ENCODE measurements around the gene MISFA. TPM values are rescaled to one million over a fixed set of nuclear protein-coding genes. Genes with fewer than 3 reads are reported as not detected.

The MISFA gene
- total RNA-seq, 1 experiment from 2014 or later: 7.9 TPM

DNA sequence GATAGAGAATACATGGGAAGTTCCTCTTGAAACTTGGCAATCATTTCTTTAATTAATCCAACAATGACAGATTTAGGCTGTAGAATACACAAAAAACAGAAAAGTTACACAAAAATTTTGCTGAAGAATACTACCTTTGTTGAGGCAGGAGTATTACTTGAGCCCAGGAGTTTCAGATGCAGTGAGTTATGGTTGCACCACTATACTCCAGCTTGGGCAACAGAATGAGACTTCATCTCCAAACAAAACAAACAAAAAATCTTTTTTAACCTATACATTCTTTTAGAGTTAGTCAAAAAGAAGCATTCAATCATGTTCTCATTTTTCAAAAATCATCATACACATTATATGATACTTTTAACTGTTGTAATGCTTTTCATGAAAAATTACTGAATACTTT is 33.2 kb upstream of the MISFA start:
- Histone ChIP-seq H3K27ac (no peak overlapping the region), H3K27me3 (ENCODE audit: insufficient read depth, low read depth) (no peaks in the 10 kb centered on the region), H3K4me1 (replicated peaks; ENCODE audit: insufficient read depth) (no peaks in the 10 kb centered on the region), H3K9me3 (ENCODE audit: insufficient read depth, low read depth) (no peaks in the 10 kb centered on the region), H4K20me1 (ENCODE audit: insufficient read depth) (no peaks in the 10 kb centered on the region), H3F3A (ENCODE audit: insufficient read depth, low read depth) (0 out of 2 replicates have a peak, but pooled peaks cover 3% of the 10 kb centered on the region), H3K9me2 (ENCODE audit: insufficient read depth) (no peaks in the 10 kb centered on the region), H3K4me3 (no peak overlapping the region), H3K4me2 (no peak overlapping the region), H2AFZ (no peak overlapping the region), H3K79me2 (ENCODE audit: low read depth) (no peaks in the 10 kb centered on the region), H3K36me3 (ENCODE audit: low read depth) (peaks cover 18% of the 10 kb centered on the region)
- BruUV-seq (replicated peaks): no TSS peak
- POLR2A ChIA-PET (ENCODE audit: unreplicated experiment): no interaction called here
- no peak for DNase-seq
- TF ChIP-seq EZH2 (IDR thresholded peaks at IDR 0.05; ENCODE audit: low read depth): no peak
- intact Hi-C loops (cut with micrococcal nuclease; ENCODE audit: unreplicated experiment): no loop called here
- CTCF ChIA-PET: no interaction called here

DNA sequence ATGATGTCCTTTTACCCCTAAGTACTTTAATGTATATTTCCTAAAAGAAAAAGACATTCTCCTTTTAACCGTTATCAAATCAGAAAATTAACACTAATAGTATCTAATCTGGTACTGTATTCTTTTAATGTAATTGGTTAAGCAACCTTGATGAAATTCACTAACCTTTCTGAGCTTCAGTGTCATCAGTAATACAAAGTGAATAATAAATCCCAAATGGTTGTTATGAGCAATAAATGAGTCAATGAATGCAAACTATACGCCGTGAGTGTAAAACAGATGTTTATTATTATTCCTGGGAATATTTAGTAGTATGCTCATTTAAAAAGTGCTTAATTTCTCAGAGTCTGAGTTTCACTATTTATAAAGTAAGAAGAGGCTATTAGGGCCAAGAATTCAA is 32.5 kb upstream of the MISFA start:
- no peak for TF ChIP-seq EZH2 (IDR thresholded peaks at IDR 0.05; ENCODE audit: low read depth)
- TF ChIP-seq, protein P1, sequence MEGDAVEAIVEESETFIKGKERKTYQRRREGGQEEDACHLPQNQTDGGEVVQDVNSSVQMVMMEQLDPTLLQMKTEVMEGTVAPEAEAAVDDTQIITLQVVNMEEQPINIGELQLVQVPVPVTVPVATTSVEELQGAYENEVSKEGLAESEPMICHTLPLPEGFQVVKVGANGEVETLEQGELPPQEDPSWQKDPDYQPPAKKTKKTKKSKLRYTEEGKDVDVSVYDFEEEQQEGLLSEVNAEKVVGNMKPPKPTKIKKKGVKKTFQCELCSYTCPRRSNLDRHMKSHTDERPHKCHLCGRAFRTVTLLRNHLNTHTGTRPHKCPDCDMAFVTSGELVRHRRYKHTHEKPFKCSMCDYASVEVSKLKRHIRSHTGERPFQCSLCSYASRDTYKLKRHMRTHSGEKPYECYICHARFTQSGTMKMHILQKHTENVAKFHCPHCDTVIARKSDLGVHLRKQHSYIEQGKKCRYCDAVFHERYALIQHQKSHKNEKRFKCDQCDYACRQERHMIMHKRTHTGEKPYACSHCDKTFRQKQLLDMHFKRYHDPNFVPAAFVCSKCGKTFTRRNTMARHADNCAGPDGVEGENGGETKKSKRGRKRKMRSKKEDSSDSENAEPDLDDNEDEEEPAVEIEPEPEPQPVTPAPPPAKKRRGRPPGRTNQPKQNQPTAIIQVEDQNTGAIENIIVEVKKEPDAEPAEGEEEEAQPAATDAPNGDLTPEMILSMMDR (conservative IDR thresholded peaks at IDR 0.05): no peak
- no peak overlapping the region for H3K27ac ChIP-seq
- H3F3A ChIP-seq (ENCODE audit: insufficient read depth, low read depth): 0 out of 2 replicates have a peak, but pooled peaks cover 3% of the 10 kb centered on the region
- no peaks in the 10 kb centered on the region for H4K20me1 ChIP-seq (ENCODE audit: insufficient read depth)
- POLR2A ChIA-PET (ENCODE audit: unreplicated experiment): no interaction called here
- no TSS peak for BruUV-seq (replicated peaks)
- H2AFZ ChIP-seq: no peak overlapping the region
- H3K79me2 ChIP-seq (ENCODE audit: low read depth): no peaks in the 10 kb centered on the region
- DNase-seq: no peak
- no peaks in the 10 kb centered on the region for H3K9me2 ChIP-seq (ENCODE audit: insufficient read depth)
- peaks cover 21% of the 10 kb centered on the region for H3K36me3 ChIP-seq (ENCODE audit: low read depth)
- H3K9me3 ChIP-seq (ENCODE audit: insufficient read depth, low read depth): no peaks in the 10 kb centered on the region
- CTCF ChIA-PET: interaction anchor here (0.7 kb wide), 1 partner anchor 273 kb away, joined by 3 read pairs; no protein-coding TSS in a partner anchor
- intact Hi-C loops (cut with micrococcal nuclease; ENCODE audit: unreplicated experiment): no loop called here
- H3K27me3 ChIP-seq (ENCODE audit: insufficient read depth, low read depth): no peaks in the 10 kb centered on the region
- no peak overlapping the region for H3K4me3 ChIP-seq
- no peaks in the 10 kb centered on the region for H3K4me1 ChIP-seq (replicated peaks; ENCODE audit: insufficient read depth)
- no peak overlapping the region for H3K4me2 ChIP-seq

DNA sequence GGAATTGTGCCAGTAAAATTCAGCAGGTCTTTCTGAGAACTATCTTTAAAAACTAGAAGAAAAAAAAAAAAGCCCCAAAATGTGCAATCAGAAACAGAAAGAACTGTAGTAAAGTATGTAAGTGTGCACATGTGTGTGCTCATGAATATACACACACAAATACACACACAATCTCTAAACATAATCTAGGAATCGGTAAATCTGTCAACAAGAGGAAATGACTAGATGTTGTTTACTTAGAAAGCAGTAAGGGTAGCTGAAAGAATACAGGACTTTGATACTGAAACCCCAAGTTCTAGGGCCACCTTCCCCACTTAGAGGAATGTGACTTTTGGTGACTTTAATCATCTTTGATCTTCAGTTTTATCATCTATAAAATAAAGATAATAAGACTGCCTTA is 24.2 kb upstream of the MISFA start:
- H3K4me2 ChIP-seq: no peak overlapping the region
- no peak overlapping the region for H3K27ac ChIP-seq
- H4K20me1 ChIP-seq (ENCODE audit: insufficient read depth): no peaks in the 10 kb centered on the region
- no peak for DNase-seq
- H3K4me1 ChIP-seq (replicated peaks; ENCODE audit: insufficient read depth): no peaks in the 10 kb centered on the region
- ChIA-PET POLR2A (ENCODE audit: unreplicated experiment) (no interaction called here), CTCF (interaction anchor here (0.6 kb wide), 1 partner anchor 42 kb away, joined by 4 read pairs; no protein-coding TSS in a partner anchor)
- H3K79me2 ChIP-seq (ENCODE audit: low read depth): no peaks in the 10 kb centered on the region
- no peaks in the 10 kb centered on the region for H3K9me3 ChIP-seq (ENCODE audit: insufficient read depth, low read depth)
- no TSS peak for BruUV-seq (replicated peaks)
- no peaks in the 10 kb centered on the region for H3K9me2 ChIP-seq (ENCODE audit: insufficient read depth)
- TF ChIP-seq, protein P1 (conservative IDR thresholded peaks at IDR 0.05): no peak
- TF ChIP-seq EZH2 (IDR thresholded peaks at IDR 0.05; ENCODE audit: low read depth): no peak
- no peak overlapping the region for H2AFZ ChIP-seq
- no peaks in the 10 kb centered on the region for H3F3A ChIP-seq (ENCODE audit: insufficient read depth, low read depth)
- intact Hi-C loops (cut with micrococcal nuclease; ENCODE audit: unreplicated experiment): no loop called here
- H3K36me3 ChIP-seq (ENCODE audit: low read depth): peaks cover 28% of the 10 kb centered on the region; the same call in 1 of the 2 replicates
- no peak overlapping the region for H3K4me3 ChIP-seq
- H3K27me3 ChIP-seq (ENCODE audit: insufficient read depth, low read depth): no peaks in the 10 kb centered on the region

Measured in PC-9 (cell line).